HG03520 (cell line): ENCODE measurements around the gene KLRC2.
"Not testable (repeated sequence)": the region's sequence is repeated elsewhere in the genome, so short reads cannot be mapped to it uniquely, and the experiment has no call there.

Experiments used
- ATAC-seq: cut with Tn5 transposase; IDR thresholded peaks from one replicate; pipeline ENCODE4 v1.9.1; 2021; ENCODE audit warnings: mild to moderate bottlenecking, moderate library complexity; ENCODE audit not compliant: unreplicated experiment

The KLRC2 gene

GRCh38 chr12:10406725-10407124 lies 29.1 kb downstream of the KLRC2 start:
- no peak for ATAC-seq

- ATAC-seq = no peak
These were observed 30.5 kb downstream of the KLRC2 start for GRCh38 chr12:10405294-10405693.

- ATAC-seq = no peak
These were observed 31.0 kb downstream of the KLRC2 start for GRCh38 chr12:10404798-10405197.

DNA sequence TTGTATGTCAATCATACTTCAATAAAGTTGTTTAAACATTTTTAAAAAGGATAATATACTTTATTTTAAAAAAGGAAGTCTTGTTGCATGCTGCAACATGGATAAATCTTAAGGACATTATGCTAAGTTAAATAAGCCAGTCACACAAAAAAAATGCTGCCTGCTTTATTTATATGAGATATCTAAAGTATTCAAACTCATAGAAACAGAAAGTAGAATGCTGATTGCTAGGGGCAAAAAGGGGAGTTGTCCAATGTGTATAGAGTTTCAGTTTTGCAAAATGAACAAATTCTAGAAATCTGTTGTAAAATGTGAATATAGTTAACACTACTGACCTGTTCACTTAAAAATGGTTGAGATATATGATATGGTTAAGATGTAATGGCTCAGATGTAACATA lies 35.0 kb downstream of the KLRC2 start:
- no peak for ATAC-seq

DNA sequence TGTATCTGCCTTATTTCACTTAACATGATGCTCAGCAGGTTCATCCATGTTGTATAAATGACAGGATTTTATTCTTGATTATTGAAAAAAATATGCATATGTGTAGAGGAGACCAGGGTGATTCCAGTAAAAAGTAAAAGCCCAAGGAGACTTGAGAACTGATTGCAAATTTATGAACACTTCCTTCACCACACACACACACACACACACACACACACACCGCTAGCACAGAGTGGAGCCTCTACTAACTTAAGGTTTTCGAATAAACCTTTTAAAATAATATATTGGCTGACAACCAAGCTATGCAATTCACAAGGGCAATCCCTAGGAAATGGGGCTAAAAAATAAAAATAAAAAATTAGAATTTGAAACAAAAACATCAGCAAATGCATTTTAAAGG lies 37.6 kb downstream of the KLRC2 start:
- ATAC-seq = no peak

DNA sequence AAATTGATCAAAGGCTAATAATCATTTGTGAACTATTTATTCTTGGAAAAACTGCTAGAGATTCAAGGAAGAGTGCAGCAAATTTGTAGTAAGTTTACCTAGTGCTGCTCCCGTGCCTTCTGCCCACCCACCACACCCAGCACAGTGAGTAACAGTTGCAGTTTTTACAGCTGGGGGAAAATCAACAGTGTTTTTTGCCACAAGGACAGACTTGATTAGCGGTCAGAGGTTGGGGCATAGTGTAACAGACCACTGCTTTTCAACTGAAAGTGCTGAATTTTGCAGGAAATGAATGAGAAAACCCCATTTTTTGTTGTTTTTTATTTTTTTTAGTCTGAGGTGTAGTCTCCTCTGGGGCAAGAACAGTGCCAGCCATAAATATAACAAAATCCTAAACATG lies 38.5 kb downstream of the KLRC2 start:
- ATAC-seq = no peak

DNA sequence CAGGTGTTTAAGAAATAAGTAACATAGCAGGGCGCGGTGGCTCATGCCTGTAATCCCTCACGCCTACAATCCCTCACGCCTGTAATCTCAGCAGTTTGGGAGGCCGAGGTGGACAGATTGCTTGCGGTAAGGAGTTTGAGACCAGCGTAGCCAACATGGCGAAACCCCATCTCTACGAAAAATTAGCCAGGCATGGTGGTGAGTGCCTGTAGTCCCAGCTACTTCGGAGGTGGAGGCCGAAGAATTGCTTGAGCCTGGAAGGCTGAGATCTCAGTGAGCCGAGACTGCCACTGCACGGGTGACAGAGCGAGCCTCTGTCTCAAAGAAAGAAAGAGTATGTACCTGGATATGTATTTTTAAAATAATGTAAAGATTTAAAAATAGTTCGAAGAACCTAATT lies 39.6 kb downstream of the KLRC2 start:
- not testable (repeated sequence) for ATAC-seq

DNA sequence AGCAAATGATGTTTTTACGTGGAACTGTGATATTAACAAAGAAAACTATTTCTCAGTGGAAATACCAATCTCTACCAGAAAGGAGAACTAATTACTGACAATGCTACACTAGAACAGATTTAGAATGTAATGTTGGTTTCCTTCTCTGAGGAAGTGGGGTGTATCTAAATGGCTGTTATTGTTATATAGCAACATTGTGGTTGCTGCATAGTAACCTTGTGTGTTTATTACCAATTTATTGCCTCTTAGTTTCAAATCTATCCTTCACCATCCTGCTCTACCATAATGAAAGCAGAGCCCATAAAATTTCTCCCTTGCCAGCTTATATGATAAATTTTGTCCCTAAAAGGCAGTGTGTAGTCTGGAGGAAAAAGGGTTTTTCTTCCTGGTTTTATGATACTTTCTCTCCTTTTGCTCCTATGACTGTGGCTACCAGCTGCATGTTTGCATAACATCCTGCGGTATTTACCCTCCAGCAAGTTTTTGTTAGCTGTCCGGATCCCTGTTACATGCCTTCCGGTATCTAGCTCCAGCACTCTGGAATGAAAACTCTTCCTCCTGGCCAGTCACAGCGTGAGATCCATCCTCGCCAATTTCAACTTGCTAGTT lies 40.3 kb downstream of the KLRC2 start:
- ATAC-seq = peak; percentile 89

DNA sequence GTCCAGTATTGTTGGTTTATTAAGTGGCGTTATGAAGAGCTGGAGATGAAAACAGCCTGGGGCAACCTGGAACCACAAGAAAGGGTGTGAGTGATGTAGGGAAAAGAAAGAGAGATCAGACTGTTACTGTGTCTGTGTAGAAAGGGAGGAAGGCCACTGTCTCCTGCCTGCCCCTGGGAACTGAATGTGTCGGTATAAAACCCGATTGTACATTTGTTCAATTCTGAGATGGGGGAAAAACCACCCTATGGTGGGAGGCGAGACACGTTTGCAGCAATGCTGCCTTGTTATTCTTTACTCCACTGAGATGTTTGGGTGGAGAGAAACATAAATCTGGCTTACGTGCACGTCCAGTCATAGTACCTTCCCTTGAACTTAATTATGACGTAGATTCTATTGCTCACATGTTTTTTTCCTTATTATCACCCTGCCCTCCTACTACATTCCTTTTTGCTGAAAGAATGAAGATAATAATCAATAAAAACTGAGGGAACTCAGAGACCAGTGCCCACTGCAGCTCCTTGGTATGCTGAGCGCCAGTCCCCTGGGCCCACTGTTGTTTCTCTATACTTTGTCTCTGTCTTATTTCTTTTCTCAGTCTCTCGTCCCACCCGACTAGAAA lies 41.2 kb downstream of the KLRC2 start:
- not testable (repeated sequence) for ATAC-seq

DNA sequence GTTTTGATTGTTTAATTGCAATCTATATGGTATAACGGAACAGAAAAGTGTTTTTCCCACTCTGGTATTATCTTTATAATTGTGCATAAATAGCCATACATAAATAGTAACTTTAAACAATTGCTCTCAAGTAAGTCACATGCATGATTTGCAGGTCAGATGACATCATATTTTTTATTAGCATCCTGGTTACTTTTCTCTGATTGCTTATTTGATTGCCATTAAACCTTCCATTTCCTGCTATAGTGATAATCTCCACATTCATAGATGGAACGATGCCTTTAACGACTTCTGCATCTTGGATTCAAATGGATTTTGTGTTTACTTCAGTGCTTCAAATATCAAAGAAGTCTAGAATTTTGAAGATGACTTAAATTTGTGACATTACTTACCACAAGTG lies 42.5 kb downstream of the KLRC2 start:
- ATAC-seq = no peak

DNA sequence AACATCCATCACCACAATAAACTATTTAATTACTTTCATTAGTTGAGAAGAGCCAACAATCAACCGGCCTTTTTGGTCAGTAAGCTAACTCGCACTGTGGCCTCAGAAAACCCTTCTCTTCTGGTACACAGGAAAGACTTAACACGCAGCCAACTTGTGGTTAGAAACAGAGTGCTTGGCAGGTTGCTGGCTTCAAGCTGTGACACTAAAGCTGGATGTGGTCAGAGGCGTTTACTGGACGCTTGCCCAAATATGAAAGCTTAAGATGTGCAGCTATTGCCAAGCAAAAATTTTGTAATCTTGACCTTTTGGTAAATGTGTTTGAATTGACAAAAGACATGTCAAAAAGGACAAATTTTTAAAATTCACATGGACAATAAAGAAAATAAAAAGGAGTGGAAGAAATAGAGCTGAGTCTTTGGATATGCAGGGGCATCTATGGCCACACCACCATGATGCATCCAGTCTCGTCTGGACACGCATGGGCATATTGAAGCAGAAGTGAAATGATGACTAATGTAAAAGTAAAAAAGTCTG lies 43.3 kb downstream of the KLRC2 start:
- peak; percentile 54 for ATAC-seq

GRCh38 chr12:10390991-10391390 lies 44.8 kb downstream of the KLRC2 start:
- not testable (repeated sequence) for ATAC-seq

GRCh38 chr12:10389904-10390303 lies 45.9 kb downstream of the KLRC2 start, which contains the start of gene KLRK1:
Gene KLRK1, minus strand, starts transcription at chr12:10390041. Its CDS starts 1,231 bp downstream, at chr12:10388810.
- ATAC-seq = no peak

GRCh38 chr12:10388624-10389413 lies 47.0 kb downstream of the KLRC2 start:
- ATAC-seq = no peak

DNA sequence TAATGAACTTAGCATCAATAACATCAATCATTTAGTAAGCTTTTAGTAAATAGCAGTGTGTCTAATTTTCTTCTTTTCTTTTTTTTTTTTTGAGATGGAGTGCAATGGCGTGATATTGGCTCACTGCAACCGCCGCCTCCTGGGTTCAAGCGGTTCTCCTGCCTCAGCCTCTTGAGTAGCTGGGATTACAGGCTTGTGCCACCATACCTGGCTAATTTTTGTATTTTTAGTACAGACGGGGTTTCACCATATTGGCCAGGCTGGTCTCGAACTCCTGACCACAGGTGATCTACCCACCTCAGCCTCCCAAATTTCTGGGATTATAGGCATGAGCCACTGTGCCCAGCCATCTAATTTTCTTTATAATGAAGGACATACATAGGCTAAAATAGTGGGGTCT lies 48.3 kb downstream of the KLRC2 start:
- not testable (repeated sequence) for ATAC-seq

DNA sequence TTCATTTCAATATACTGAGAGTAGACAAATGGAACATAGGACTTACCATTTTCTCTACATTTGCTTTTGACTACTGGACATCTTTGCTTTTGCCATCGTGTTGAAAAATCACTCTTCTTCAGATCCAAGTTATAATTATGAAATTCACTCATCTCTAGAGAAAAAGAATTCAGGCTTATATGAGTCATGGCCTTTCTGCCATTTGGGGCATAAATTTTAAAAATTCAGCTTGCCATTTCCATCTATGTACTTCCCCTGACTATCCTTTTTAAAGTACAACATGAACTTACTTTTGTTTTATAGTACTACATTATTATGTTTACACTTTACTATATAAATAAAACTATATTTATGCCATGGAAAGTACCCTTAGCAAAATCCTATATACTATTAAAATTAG lies 49.0 kb downstream of the KLRC2 start:
- no peak for ATAC-seq

DNA sequence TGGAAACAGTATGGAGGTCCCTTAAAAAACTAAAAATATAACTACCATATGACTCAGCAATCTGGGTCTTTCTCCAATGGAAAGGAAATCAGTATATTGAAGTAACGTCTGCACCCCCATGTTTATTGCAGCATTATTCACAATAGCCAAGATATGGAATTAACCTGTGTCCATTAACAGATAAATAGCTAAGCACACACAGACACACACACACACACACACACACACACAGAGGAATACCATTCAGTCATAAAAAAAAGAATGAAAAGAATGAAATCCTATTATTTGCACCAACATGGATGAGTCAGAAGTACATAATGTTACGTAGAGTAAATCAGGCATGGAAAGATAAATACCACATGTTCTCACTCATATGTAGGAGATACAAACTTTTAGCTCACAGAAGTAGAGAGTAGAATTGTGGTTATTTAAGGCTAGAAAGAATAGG lies 50.6 kb downstream of the KLRC2 start:
- no peak for ATAC-seq

- ATAC-seq = no peak
These were observed 51.6 kb downstream of the KLRC2 start for GRCh38 chr12:10384191-10384590.

- ATAC-seq = no peak
These were observed 53.7 kb downstream of the KLRC2 start for GRCh38 chr12:10381928-10382628.
